ENCODE data around the gene ADAMTS6.
A peak's percentile ranks its signal among the peaks of the same experiment; 100 is the strongest.

ADAMTS6 gene

DNA sequence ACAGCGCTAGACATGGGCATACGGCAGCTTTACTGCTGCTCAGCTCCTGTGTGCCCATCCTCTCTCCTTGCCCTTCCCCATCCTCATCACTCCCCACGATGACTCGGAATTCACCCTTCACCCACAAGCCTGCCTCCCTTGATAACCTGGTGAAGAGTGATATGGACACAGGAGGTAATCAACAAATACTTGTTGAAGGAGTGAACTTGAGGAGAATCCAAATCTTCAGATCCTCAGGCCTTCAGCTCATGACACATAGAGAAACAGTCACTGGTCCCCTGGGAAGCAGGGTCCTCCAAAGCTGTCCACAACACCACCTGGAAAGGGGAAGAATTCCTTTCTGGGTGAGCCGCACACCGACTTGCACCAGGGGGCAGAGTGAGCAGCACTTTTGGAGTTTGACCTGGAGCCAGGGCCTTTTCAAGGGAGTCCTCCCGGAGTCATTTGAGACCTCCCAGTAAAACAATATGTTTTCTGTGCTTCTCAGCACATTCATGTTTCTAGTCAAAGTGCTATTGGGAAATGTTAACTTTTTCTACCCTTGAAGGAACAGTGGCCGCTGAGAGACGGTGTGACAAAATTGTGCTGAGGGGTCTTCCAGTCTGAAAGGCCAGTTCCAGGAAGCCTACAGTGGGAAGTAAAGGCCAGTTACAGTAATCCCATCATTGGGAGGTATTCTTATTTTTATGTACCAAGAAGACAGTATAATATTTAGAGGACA, 380.6 kb downstream of the ADAMTS6 start:
- peak; percentile 52 for DNase-seq

Data from NCI-H774 (cell line).